ENCODE data around the gene BACE1-AS.

DNA sequence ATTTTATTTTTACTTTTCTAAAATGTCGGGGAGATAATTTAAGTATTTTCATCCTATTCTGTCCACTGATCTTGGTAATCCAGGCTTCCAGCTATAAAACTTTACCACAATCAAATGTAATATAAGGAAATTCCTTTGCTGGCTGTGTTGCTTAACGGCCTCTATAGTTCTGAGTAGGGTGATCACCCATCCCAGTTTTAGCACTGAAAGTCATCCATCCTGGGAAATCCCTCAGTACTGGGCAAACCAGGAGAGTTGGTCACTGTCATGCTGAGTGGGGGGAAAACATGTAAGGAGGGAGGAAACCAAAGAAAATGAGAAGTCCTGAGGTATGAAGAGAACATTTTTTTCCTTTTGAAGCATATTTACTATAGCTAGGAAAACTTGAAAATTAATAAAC is 12.8 kb upstream of the BACE1-AS start:
- no peak for TF ChIP-seq CTCF (conservative IDR thresholded peaks at IDR 0.05; ENCODE audit: low read depth in 2 of 2)
- no peak for TF ChIP-seq EZH2 (IDR thresholded peaks at IDR 0.05; ENCODE audit: low read depth, unreplicated experiment)
- TF ChIP-seq POLR2AphosphoS5 (IDR thresholded peaks at IDR 0.05; ENCODE audit: low read depth), result no peak
- TF ChIP-seq REST (IDR thresholded peaks at IDR 0.05; ENCODE audit: unreplicated experiment), result no peak
- no peak for TF ChIP-seq EZH2phosphoT487 (IDR thresholded peaks at IDR 0.05; ENCODE audit: unreplicated experiment)
- TF ChIP-seq STAT1 (IDR thresholded peaks at IDR 0.05; ENCODE audit: unreplicated experiment), result no peak
- no peak for TF ChIP-seq JUNB (IDR thresholded peaks at IDR 0.05; ENCODE audit: unreplicated experiment)
- TF ChIP-seq CREB1 (CRISPR knock-in tag; IDR thresholded peaks at IDR 0.05; ENCODE audit: low read depth), result no peak
- no peak for TF ChIP-seq ZNF331 (CRISPR knock-in tag; IDR thresholded peaks at IDR 0.05; ENCODE audit: low read depth)
- no peak for TF ChIP-seq ZNF114 (CRISPR knock-in tag; IDR thresholded peaks at IDR 0.05)
- no peak for TF ChIP-seq ETS1 (IDR thresholded peaks at IDR 0.05)
- TF ChIP-seq, protein P1, sequence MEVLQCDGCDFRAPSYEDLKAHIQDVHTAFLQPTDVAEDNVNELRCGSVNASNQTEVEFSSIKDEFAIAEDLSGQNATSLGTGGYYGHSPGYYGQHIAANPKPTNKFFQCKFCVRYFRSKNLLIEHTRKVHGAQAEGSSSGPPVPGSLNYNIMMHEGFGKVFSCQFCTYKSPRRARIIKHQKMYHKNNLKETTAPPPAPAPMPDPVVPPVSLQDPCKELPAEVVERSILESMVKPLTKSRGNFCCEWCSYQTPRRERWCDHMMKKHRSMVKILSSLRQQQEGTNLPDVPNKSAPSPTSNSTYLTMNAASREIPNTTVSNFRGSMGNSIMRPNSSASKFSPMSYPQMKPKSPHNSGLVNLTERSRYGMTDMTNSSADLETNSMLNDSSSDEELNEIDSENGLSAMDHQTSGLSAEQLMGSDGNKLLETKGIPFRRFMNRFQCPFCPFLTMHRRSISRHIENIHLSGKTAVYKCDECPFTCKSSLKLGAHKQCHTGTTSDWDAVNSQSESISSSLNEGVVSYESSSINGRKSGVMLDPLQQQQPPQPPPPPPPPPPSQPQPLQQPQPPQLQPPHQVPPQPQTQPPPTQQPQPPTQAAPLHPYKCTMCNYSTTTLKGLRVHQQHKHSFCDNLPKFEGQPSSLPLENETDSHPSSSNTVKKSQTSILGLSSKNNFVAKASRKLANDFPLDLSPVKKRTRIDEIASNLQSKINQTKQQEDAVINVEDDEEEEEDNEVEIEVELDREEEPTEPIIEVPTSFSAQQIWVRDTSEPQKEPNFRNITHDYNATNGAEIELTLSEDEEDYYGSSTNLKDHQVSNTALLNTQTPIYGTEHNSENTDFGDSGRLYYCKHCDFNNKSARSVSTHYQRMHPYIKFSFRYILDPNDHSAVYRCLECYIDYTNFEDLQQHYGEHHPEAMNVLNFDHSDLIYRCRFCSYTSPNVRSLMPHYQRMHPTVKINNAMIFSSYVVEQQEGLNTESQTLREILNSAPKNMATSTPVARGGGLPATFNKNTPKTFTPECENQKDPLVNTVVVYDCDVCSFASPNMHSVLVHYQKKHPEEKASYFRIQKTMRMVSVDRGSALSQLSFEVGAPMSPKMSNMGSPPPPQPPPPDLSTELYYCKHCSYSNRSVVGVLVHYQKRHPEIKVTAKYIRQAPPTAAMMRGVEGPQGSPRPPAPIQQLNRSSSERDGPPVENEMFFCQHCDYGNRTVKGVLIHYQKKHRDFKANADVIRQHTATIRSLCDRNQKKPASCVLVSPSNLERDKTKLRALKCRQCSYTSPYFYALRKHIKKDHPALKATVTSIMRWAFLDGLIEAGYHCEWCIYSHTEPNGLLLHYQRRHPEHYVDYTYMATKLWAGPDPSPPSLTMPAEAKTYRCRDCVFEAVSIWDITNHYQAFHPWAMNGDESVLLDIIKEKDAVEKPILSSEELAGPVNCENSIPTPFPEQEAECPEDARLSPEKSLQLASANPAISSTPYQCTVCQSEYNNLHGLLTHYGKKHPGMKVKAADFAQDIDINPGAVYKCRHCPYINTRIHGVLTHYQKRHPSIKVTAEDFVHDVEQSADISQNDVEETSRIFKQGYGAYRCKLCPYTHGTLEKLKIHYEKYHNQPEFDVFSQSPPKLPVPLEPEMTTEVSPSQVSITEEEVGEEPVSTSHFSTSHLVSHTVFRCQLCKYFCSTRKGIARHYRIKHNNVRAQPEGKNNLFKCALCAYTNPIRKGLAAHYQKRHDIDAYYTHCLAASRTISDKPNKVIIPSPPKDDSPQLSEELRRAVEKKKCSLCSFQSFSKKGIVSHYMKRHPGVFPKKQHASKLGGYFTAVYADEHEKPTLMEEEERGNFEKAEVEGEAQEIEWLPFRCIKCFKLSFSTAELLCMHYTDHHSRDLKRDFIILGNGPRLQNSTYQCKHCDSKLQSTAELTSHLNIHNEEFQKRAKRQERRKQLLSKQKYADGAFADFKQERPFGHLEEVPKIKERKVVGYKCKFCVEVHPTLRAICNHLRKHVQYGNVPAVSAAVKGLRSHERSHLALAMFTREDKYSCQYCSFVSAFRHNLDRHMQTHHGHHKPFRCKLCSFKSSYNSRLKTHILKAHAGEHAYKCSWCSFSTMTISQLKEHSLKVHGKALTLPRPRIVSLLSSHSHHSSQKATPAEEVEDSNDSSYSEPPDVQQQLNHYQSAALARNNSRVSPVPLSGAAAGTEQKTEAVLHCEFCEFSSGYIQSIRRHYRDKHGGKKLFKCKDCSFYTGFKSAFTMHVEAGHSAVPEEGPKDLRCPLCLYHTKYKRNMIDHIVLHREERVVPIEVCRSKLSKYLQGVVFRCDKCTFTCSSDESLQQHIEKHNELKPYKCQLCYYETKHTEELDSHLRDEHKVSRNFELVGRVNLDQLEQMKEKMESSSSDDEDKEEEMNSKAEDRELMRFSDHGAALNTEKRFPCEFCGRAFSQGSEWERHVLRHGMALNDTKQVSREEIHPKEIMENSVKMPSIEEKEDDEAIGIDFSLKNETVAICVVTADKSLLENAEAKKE (CRISPR knock-in tag; IDR thresholded peaks at IDR 0.05), result no peak
- no peak for TF ChIP-seq NANOG (IDR thresholded peaks at IDR 0.05; ENCODE audit: borderline replicate concordance)
